GM12875 (cell line): Measurements from ENCODE around the gene CCDC88C.

Experiments used
- H3K4me3 ChIP-seq: one replicate; pipeline ENCODE4 v1.5.1; 2011; ENCODE audit warnings: low read depth, low read length, control low read depth
- CTCF ChIP-seq: IDR thresholded peaks from 2 replicates; pipeline ENCODE4 v1.5.1; 2011; ENCODE audit warnings: low read depth, mild to moderate bottlenecking, control low read depth, inconsistent platforms, low read length, moderate library complexity, borderline replicate concordance; ENCODE audit not compliant: insufficient read depth

CCDC88C gene

DNA sequence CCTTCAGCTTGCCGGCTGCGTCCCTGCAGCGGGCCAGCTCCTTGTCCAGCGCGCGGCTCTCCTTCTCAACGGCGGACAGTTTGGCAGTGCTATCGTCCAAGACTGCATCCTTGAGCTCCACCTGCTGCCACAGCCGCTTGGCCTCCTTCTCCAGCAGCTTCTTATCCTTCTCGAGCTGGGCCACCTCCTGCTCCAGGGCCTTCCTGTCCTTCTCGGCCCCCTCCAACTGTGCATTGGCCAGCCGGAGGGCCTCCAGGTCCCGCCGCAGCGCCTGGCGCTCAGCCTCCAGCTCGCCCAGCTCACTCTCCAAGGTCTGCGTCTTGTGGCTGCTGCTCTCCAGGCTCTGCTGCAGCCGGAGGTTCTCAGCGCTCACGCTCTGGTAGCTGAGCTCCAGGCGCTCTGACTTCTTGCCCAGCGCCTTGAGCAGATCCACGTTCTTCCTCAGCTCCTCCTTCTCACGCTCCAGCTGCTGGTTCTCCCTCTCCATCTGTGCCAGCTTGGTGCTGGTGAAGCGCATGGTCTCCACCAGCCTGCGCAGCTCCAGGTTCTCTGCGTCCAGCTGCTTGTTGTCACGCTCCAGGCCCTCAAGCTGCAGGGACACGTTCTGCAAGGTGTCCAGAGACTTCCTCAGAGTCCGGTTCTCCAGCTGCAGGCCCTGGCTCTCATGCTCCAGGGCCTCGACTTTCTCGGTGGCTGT, 104.3 kb downstream of the CCDC88C start:
- no peak for TF ChIP-seq CTCF
- H3K4me3 ChIP-seq, result no peak overlapping the region

DNA sequence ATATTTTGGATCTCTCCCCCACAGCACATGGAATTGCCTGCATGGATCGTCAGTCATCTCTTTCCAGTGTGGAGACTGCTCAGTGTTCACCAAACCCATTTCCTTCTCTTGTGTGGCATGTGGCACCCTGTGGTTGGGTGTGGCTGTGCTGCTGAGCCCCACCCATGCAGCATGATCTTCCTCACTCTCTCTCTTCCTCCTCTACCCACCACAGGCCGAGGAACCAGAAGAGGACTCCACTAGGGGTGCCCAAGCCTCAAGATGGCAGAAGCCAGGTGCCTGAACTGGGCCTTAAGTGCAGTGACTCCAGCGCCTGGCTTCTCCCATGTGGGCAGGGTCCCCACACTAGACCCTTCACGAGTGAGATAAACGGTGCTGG, 106.3 kb downstream of the CCDC88C start:
- no peak overlapping the region for H3K4me3 ChIP-seq
- TF ChIP-seq CTCF, result peak; percentile 16; the same call in 1 of the 2 replicates

GRCh38 chr14:91310606-91311283, 106.9 kb downstream of the CCDC88C start:
- no peak overlapping the region for H3K4me3 ChIP-seq
- no peak for TF ChIP-seq CTCF

- no peak overlapping the region for H3K4me3 ChIP-seq
- TF ChIP-seq CTCF, result no peak
These were observed 107.8 kb downstream of the CCDC88C start for GRCh38 chr14:91309756-91310280.

GRCh38 chr14:91308337-91308736, 109.3 kb downstream of the CCDC88C start:
- no peak for TF ChIP-seq CTCF
- H3K4me3 ChIP-seq, result no peak overlapping the region

DNA sequence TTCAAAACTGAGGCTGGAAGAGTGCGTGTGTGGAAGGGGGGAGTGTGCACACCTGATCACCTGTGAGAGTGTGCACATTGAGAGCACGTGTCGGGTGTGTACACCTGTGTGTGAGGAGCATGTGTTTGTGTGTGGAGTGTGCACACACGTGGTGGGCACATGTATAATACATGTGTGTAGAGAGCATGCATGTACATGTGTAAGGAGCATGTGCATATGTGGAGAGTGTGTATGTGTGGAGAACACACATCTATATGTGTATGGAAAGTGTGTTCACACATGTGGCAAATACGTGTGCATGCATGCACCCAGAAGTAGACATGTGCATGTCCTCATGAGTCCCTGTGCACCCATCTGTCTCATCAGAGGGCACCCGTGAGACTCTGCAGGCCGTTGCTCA, 110.0 kb downstream of the CCDC88C start:
- no peak for TF ChIP-seq CTCF
- no peak overlapping the region for H3K4me3 ChIP-seq

DNA sequence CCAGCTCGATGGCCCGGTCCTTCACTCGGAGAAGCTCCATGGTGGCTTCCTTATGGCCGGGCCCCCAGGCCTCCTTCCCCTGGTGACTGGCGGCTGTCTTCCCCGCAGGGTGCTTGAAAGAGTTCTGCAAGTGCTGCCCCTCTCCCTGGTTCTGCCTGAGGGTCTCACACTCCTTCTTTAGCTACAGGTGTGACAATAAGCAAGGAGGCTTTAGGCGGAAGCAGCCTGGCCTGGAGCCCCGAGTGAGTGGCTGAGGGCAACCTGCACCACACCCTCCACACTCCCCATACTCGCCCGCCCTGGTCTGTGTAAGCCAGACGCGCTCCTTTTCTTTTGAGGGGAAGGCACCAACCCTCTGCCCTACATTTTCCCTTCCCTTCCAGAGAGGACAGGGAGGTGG, 110.6 kb downstream of the CCDC88C start:
- H3K4me3 ChIP-seq, result no peak overlapping the region

More for the DNA sequence above, 110.6 kb downstream of the CCDC88C start:
- no peak for TF ChIP-seq CTCF
